KOPT-K1 (cell line): ENCODE results near the gene CERS6.
"Not testable (repeated sequence)": the region's sequence is repeated elsewhere in the genome, so short reads cannot be mapped to it uniquely, and the experiment has no call there.

Source experiments
- H3K27ac ChIP-seq: fragments of 200-600 bp; sonication (generic); 2 replicates; pipeline ENCODE4 v1.5.1; 2016; ENCODE audit warnings: antibody characterized with exemption, mild to moderate bottlenecking, low read depth, low read length; ENCODE audit not compliant: poor library complexity, severe bottlenecking
- H3K36me3 ChIP-seq: fragments of 200-600 bp; sonication (generic); 2 replicates; pipeline ENCODE4 v1.5.1; 2017; ENCODE audit warnings: antibody characterized with exemption, mild to moderate bottlenecking, low read length, moderate library complexity; ENCODE audit not compliant: insufficient read depth
- H3K9me3 ChIP-seq: fragments of 200-600 bp; sonication (generic); 2 replicates; pipeline ENCODE4 v1.5.1; 2017; ENCODE audit warnings: antibody characterized with exemption, low read length, mild to moderate bottlenecking; ENCODE audit not compliant: insufficient read depth, poor library complexity, severe bottlenecking

CERS6 gene

GRCh38 chr2:168658706-168659105, 202.6 kb downstream of the CERS6 start:
- Histone ChIP-seq H3K9me3 (no peaks in the 10 kb centered on the region), H3K36me3 (peaks cover 14% of the 10 kb centered on the region; the same call in 1 of the 2 replicates)

GRCh38 chr2:168660870-168661862, 205.1 kb downstream of the CERS6 start:
- Histone ChIP-seq H3K27ac (no peak overlapping the region), H3K36me3 (no peaks in the 10 kb centered on the region), H3K9me3 (no peaks in the 10 kb centered on the region)

More at GRCh38 chr2:168658706-168659105, 202.6 kb downstream of the CERS6 start:
- H3K27ac ChIP-seq: no peak overlapping the region

GRCh38 chr2:168661863-168662256, 205.8 kb downstream of the CERS6 start:
- Histone ChIP-seq H3K36me3 (no peaks in the 10 kb centered on the region), H3K9me3 (no peaks in the 10 kb centered on the region), H3K27ac (no peak overlapping the region)

GRCh38 chr2:168662651-168663208, 206.7 kb downstream of the CERS6 start:
- Histone ChIP-seq H3K27ac (no peak overlapping the region), H3K9me3 (no peaks in the 10 kb centered on the region), H3K36me3 (no peaks in the 10 kb centered on the region)

GRCh38 chr2:168663993-168664392, 207.9 kb downstream of the CERS6 start:
- H3K36me3 ChIP-seq: no peaks in the 10 kb centered on the region
- H3K27ac ChIP-seq: no peak overlapping the region
- H3K9me3 ChIP-seq: no peaks in the 10 kb centered on the region

GRCh38 chr2:168664715-168665114, 208.6 kb downstream of the CERS6 start:
- not testable (repeated sequence) for H3K27ac ChIP-seq, H3K36me3 ChIP-seq, H3K9me3 ChIP-seq

GRCh38 chr2:168666339-168666738, 210.3 kb downstream of the CERS6 start:
- Histone ChIP-seq H3K27ac (no peak overlapping the region), H3K36me3 (no peaks in the 10 kb centered on the region), H3K9me3 (no peaks in the 10 kb centered on the region)

GRCh38 chr2:168667156-168667555, 211.1 kb downstream of the CERS6 start:
- no peak overlapping the region for H3K27ac ChIP-seq
- no peaks in the 10 kb centered on the region for H3K9me3 ChIP-seq
- no peaks in the 10 kb centered on the region for H3K36me3 ChIP-seq

GRCh38 chr2:168669151-168669550, 213.1 kb downstream of the CERS6 start:
- Histone ChIP-seq H3K27ac (no peak overlapping the region), H3K9me3 (no peaks in the 10 kb centered on the region), H3K36me3 (no peaks in the 10 kb centered on the region)

- no peak overlapping the region for H3K27ac ChIP-seq
- H3K9me3 ChIP-seq: no peaks in the 10 kb centered on the region
- no peaks in the 10 kb centered on the region for H3K36me3 ChIP-seq
Observed at GRCh38 chr2:168670478-168670877, 214.4 kb downstream of the CERS6 start.

GRCh38 chr2:168671932-168672331, 215.9 kb downstream of the CERS6 start:
- no peak overlapping the region for H3K27ac ChIP-seq
- H3K9me3 ChIP-seq: no peaks in the 10 kb centered on the region
- H3K36me3 ChIP-seq: no peaks in the 10 kb centered on the region

- H3K9me3 ChIP-seq: no peaks in the 10 kb centered on the region
- no peak overlapping the region for H3K27ac ChIP-seq
Observed at GRCh38 chr2:168673265-168674189, 217.5 kb downstream of the CERS6 start.

GRCh38 chr2:168678153-168678853, 222.2 kb downstream of the CERS6 start:
- no peak overlapping the region for H3K27ac ChIP-seq
- H3K36me3 ChIP-seq: no peaks in the 10 kb centered on the region
- no peaks in the 10 kb centered on the region for H3K9me3 ChIP-seq

More at GRCh38 chr2:168673265-168674189, 217.5 kb downstream of the CERS6 start:
- no peaks in the 10 kb centered on the region for H3K36me3 ChIP-seq

- Histone ChIP-seq H3K9me3 (no peaks in the 10 kb centered on the region), H3K36me3 (no peaks in the 10 kb centered on the region), H3K27ac (no peak overlapping the region)
Observed at GRCh38 chr2:168679081-168679480, 223.0 kb downstream of the CERS6 start.
